Uterus (tissue), 4 donors: ENCODE results near the gene POLA2. TPM values are rescaled to one million over a fixed set of nuclear protein-coding genes. Genes with fewer than 3 reads are reported as not detected.

Experiments
- DNase-seq, 2 donors: peaks; one replicate each; pipeline ENCODE4 v3.0.0-alpha.2; 2019 to 2020
- H3K27ac ChIP-seq, 2 donors: fragments of 200-600 bp; sonication (generic); 1 replicate in 1 of 2; 2 replicates in 1 of 2; pipeline ENCODE4 v1.5.1; 2016 to 2018
- H3K27me3 ChIP-seq, 2 donors: fragments of 200-600 bp; sonication (generic); one replicate each; pipeline ENCODE4 v1.5.1; 2018 to 2019; ENCODE audit warnings: control low read depth in 1 of 2
- H3K36me3 ChIP-seq, 2 donors: fragments of 200-600 bp; sonication (generic); one replicate each; pipeline ENCODE4 v1.5.1; 2019; ENCODE audit warnings: control low read depth in 1 of 2
- H3K4me1 ChIP-seq, 2 donors: fragments of 200-600 bp; sonication (generic); one replicate each; pipeline ENCODE4 v1.5.1; 2018 to 2019; ENCODE audit warnings: control low read depth in 1 of 2
- H3K4me3 ChIP-seq, 2 donors: fragments of 200-600 bp; sonication (generic); 1 replicate in 1 of 2; 2 replicates in 1 of 2; pipeline ENCODE4 v1.5.1; 2018 to 2019; ENCODE audit warnings: mild to moderate bottlenecking in 1 of 2
- H3K9me3 ChIP-seq, 2 donors: fragments of 200-600 bp; sonication (generic); one replicate each; pipeline ENCODE4 v1.5.1; 2019; ENCODE audit warnings: control low read depth in 1 of 2
- POLR2A ChIP-seq, 2 donors: fragments of 450-650 bp; IDR thresholded peaks; one replicate each; pipeline ENCODE4 v1.6.1; 2016; ENCODE audit warnings: antibody characterized with exemption in 2 of 2, mild to moderate bottlenecking in 1 of 2, moderate library complexity in 1 of 2
- intact Hi-C: fragments of 100-400 bp; cut with DNase I; formaldehyde crosslinking; loops from one replicate; pipeline ENCODE4 v1.15.1; 2023; ENCODE audit warnings: low total_unique reads
- total RNA-seq, 4 donors: library from RNA; depleted of rRNA in 3 of 4; stranded (reverse); fragments of >200 nt in 3 of 4; gene quantifications; one replicate each; pipeline versions ENCODE4 v1.1.0 to v1.2.4, GENCODE V29; 2014 to 2023
- TF ChIP-seq, protein P1 (sequence below), 4 experiments: fragments of 200-600 bp in 2 of 4; fragments of 450-650 bp in 2 of 4; sonication (generic) in 2 of 4; IDR thresholded peaks; one replicate each; pipeline ENCODE4 v1.5.1; 2016 to 2019; ENCODE audit warnings: antibody characterized with exemption in 4 of 4, mild to moderate bottlenecking in 2 of 4, moderate library complexity in 1 of 4
- donor health status: DM: yes; HTN: yes; CAD: no.

POLA2 gene
- total RNA-seq, 4 donors from 2014 or later: 3.3 to 13.5 (median 7.6) TPM

DNA sequence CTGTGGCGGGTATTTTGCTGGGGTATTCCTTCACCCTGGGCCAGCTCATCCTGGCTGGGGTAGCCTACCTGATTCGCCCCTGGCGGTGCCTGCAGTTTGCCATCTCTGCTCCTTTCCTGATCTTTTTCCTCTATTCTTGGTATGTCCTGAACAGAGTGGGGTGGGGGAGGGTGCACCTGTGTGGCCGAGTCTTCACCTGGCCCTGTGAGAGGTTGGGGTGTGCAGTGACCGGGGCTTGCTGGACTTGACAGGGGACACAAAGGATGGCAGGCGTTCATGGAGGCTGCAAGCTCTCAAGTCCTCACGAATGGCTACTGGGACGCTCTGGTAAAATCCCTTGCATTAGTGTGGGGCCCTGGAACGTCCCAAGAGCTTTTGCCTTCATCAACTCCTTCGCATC is 40.7 kb upstream of the POLA2 start:
- intact Hi-C loops: no loop called here
- H3K9me3 ChIP-seq: no peaks in the 10 kb centered on the region
- TF ChIP-seq, protein P1, sequence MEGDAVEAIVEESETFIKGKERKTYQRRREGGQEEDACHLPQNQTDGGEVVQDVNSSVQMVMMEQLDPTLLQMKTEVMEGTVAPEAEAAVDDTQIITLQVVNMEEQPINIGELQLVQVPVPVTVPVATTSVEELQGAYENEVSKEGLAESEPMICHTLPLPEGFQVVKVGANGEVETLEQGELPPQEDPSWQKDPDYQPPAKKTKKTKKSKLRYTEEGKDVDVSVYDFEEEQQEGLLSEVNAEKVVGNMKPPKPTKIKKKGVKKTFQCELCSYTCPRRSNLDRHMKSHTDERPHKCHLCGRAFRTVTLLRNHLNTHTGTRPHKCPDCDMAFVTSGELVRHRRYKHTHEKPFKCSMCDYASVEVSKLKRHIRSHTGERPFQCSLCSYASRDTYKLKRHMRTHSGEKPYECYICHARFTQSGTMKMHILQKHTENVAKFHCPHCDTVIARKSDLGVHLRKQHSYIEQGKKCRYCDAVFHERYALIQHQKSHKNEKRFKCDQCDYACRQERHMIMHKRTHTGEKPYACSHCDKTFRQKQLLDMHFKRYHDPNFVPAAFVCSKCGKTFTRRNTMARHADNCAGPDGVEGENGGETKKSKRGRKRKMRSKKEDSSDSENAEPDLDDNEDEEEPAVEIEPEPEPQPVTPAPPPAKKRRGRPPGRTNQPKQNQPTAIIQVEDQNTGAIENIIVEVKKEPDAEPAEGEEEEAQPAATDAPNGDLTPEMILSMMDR (IDR thresholded peaks at IDR 0.05): no peak
- no peak for TF ChIP-seq POLR2A (IDR thresholded peaks at IDR 0.05)
- DNase-seq: no peak
- H3K4me1 ChIP-seq: no peaks in the 10 kb centered on the region
- no peaks in the 10 kb centered on the region for H3K27me3 ChIP-seq
- H3K36me3 ChIP-seq: no peaks in the 10 kb centered on the region
- no peak overlapping the region for H3K27ac ChIP-seq
- H3K4me3 ChIP-seq: no peak overlapping the region

DNA sequence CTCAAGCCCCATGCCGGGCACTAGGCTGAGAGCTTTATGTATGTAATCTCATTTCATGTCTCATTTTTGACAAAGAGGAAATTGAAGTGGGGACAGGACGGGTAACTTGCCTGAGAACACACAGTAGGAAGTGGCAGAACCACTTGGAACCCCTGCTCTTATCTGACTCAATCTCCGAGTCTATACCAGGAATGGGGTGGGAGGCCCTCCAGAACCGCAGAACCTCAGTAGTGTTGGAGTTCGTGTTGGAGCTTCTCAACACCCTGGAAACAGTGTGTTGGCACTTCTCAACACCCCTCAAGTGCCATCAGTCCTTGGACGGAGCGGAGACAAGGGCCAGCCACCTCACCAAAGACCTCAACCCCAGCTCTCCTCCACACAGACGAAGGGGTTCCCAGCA is 38.8 kb upstream of the POLA2 start:
- Histone ChIP-seq H3K4me1 (no peaks in the 10 kb centered on the region), H3K9me3 (no peaks in the 10 kb centered on the region), H3K27me3 (no peaks in the 10 kb centered on the region), H3K4me3 (no peak overlapping the region), H3K36me3 (no peaks in the 10 kb centered on the region), H3K27ac (no peak overlapping the region)
- intact Hi-C loops: no loop called here
- DNase-seq: no peak
- TF ChIP-seq, protein P1 (IDR thresholded peaks at IDR 0.05): no peak
- TF ChIP-seq POLR2A (IDR thresholded peaks at IDR 0.05): no peak

DNA sequence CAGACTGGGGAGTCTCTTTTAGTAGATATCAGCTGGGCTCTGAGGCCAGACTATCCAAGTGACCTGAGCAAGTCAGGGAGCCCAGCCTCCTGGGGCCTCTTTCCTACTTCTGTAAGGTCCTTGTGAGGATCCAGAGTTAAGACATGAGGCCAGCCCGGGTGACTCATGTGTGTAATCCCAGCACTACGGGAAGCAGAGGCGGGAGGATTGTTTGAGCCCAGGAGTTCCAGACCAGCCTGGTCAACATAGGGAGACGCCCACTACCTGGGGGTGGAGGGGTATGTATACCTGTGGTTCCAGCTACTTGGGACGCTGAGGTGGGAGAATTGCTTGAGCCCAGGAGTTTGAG is 36.9 kb upstream of the POLA2 start:
- no peak for TF ChIP-seq POLR2A (IDR thresholded peaks at IDR 0.05)
- TF ChIP-seq, protein P1 (IDR thresholded peaks at IDR 0.05): no peak
- peak; percentile 49 to 67 for DNase-seq
- Histone ChIP-seq H3K36me3 (no peaks in the 10 kb centered on the region), H3K27me3 (no peaks in the 10 kb centered on the region), H3K27ac (peak overlapping the region; percentile 72 to 78), H3K4me3 (no peak overlapping the region), H3K9me3 (no peaks in the 10 kb centered on the region), H3K4me1 (no peaks in the 10 kb centered on the region)
- intact Hi-C loops: no loop called here

DNA sequence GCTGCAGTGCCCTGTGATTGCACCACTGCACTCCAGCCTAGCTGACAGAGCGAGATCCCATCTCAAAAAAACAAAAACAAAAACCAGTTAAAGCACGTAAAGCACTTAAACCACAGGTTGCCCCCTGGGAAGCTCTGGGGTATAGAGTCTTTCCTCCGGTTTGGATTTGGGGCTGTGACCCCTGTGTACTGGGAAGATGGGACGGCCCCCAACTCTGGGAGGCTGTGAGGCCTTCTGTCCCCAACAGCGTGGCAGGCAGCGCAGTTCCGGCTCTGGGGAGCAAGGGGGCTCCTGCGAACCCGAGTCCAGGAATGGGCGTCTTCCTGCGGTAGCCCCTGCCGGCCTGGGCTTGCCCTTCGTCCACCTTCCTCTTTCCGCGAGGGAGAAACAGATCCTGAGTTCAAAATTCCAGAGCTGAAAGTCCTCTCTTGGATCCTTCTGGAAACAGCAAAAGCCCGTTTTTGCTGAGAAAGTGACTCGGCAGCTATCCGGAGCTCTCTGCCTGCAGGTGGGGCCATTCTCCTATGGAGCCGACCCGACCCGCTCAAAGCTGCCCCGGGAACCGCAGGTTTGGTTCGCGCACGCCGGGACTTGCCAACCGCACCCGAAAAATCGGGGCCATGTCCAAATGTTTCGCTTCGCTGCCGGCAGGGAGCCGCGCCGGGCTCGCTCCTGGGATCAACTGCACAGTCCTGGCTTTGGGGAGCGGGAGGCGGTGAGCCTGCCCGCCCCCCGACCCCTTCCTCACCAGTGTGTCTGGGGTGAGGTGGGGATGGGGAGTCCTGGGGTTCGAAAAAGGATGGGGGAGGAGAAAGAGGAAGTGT is 36.3 kb upstream of the POLA2 start:
- Histone ChIP-seq H3K36me3 (no peaks in the 10 kb centered on the region), H3K27ac (peak overlapping the region; percentile 72 to 78), H3K4me3 (peak overlapping the region; percentile 38 to 39), H3K27me3 (no peaks in the 10 kb centered on the region), H3K4me1 (no peaks in the 10 kb centered on the region), H3K9me3 (no peaks in the 10 kb centered on the region)
- no peak for TF ChIP-seq POLR2A (IDR thresholded peaks at IDR 0.05)
- TF ChIP-seq, protein P1 (IDR thresholded peaks at IDR 0.05): peak; percentile 58 to 69 (median 63)
- DNase-seq: peak; percentile 71
- intact Hi-C loops: no loop called here

DNA sequence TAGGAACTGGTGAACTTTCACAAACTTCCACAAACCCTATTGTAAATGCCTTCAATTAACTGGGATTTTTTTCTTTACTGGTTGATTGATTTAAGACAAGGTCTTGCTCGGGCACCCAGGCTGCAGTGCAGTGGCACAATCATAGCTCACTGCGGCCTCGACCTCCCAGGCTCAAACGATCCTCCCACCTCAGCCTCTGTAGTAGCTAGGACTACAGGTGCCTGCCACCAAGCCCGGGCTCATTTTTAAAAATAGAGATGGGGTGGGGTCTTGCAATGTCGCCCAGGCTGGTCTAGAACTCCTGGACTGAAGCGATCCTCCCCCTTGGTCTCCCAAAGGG is 35.7 kb upstream of the POLA2 start:
- H3K27me3 ChIP-seq: no peaks in the 10 kb centered on the region
- DNase-seq: no peak
- peak overlapping the region; percentile 38 to 39 for H3K4me3 ChIP-seq
- intact Hi-C loops: no loop called here
- H3K36me3 ChIP-seq: no peaks in the 10 kb centered on the region
- peak overlapping the region; percentile 72 to 78 for H3K27ac ChIP-seq
- no peak for TF ChIP-seq POLR2A (IDR thresholded peaks at IDR 0.05)
- TF ChIP-seq, protein P1 (IDR thresholded peaks at IDR 0.05): no peak
- H3K9me3 ChIP-seq: no peaks in the 10 kb centered on the region
- no peaks in the 10 kb centered on the region for H3K4me1 ChIP-seq
